ENCODE measurements around the gene SLC2A11.

GRCh38 chr22:23904573-23905254 lies 47.0 kb downstream of the SLC2A11 start:
- TF ChIP-seq, protein P1, sequence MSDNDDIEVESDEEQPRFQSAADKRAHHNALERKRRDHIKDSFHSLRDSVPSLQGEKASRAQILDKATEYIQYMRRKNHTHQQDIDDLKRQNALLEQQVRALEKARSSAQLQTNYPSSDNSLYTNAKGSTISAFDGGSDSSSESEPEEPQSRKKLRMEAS (IDR thresholded peaks at IDR 0.05), result no peak
- TF ChIP-seq, protein P2, sequence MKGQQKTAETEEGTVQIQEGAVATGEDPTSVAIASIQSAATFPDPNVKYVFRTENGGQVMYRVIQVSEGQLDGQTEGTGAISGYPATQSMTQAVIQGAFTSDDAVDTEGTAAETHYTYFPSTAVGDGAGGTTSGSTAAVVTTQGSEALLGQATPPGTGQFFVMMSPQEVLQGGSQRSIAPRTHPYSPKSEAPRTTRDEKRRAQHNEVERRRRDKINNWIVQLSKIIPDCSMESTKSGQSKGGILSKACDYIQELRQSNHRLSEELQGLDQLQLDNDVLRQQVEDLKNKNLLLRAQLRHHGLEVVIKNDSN (IDR thresholded peaks at IDR 0.05), result no peak
- TF ChIP-seq, protein P3, sequence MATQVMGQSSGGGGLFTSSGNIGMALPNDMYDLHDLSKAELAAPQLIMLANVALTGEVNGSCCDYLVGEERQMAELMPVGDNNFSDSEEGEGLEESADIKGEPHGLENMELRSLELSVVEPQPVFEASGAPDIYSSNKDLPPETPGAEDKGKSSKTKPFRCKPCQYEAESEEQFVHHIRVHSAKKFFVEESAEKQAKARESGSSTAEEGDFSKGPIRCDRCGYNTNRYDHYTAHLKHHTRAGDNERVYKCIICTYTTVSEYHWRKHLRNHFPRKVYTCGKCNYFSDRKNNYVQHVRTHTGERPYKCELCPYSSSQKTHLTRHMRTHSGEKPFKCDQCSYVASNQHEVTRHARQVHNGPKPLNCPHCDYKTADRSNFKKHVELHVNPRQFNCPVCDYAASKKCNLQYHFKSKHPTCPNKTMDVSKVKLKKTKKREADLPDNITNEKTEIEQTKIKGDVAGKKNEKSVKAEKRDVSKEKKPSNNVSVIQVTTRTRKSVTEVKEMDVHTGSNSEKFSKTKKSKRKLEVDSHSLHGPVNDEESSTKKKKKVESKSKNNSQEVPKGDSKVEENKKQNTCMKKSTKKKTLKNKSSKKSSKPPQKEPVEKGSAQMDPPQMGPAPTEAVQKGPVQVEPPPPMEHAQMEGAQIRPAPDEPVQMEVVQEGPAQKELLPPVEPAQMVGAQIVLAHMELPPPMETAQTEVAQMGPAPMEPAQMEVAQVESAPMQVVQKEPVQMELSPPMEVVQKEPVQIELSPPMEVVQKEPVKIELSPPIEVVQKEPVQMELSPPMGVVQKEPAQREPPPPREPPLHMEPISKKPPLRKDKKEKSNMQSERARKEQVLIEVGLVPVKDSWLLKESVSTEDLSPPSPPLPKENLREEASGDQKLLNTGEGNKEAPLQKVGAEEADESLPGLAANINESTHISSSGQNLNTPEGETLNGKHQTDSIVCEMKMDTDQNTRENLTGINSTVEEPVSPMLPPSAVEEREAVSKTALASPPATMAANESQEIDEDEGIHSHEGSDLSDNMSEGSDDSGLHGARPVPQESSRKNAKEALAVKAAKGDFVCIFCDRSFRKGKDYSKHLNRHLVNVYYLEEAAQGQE (IDR thresholded peaks at IDR 0.05; ENCODE audit: low read depth), result no peak
- TF ChIP-seq FOXM1 (IDR thresholded peaks at IDR 0.05; ENCODE audit: borderline replicate concordance, low read depth), result no peak
- no peak for TF ChIP-seq TAF1 (IDR thresholded peaks at IDR 0.05; ENCODE audit: low read depth)
- no peak for TF ChIP-seq TEAD4 (IDR thresholded peaks at IDR 0.05)
- TF ChIP-seq YY1 (IDR thresholded peaks at IDR 0.05; ENCODE audit: low read depth), result no peak
- TF ChIP-seq EP300 (IDR thresholded peaks at IDR 0.05; ENCODE audit: borderline replicate concordance), result no peak
- TF ChIP-seq TCF12 (IDR thresholded peaks at IDR 0.05; ENCODE audit: low read depth), result no peak
- no peak for TF ChIP-seq EGR1 (IDR thresholded peaks at IDR 0.05)
- no peak for TF ChIP-seq RAD21 (IDR thresholded peaks at IDR 0.05; ENCODE audit: low read depth)

All from Ishikawa (cell line).